ENCODE results near the gene GPRC6A. TPM values are rescaled to one million over a fixed set of nuclear protein-coding genes. Genes with fewer than 3 reads are reported as not detected.

The GPRC6A gene
- total and polyA plus RNA-seq, 10 donors, result not detected

- Histone ChIP-seq H3K27me3 (replicated peaks in 1 of 7) (peaks cover 0 to 72% (median 30%) of the 10 kb centered on the region in 7 donors), H3K27ac (no peak overlapping the region), H3K4me1 (peaks cover 0 to 15% (median 11%) of the 10 kb centered on the region in 6 donors), H3K4me3 (peak overlapping the region in 1 of 8 donors; percentile 22), H3K36me3 (no peaks in the 10 kb centered on the region), H3K9me3 (peaks cover 0 to 11% (median 0%) of the 10 kb centered on the region in 8 donors)
- no peak for DNase-seq
- TF ChIP-seq POLR2A (IDR thresholded peaks at IDR 0.05) (no peak), POLR2AphosphoS5 (IDR thresholded peaks at IDR 0.05) (no peak), CTCF (IDR thresholded peaks at IDR 0.05 in 8 of 11, conservative IDR thresholded peaks at IDR 0.05 in 3 of 11) (no peak)
- WGBS, 5 donors, result 26 to 30% (median 28%) methylated on average over 8 of the region's 8 CpGs
- intact Hi-C loops (cut with DNase I; ENCODE audit: low total_unique reads), result no loop called here
These were observed 47.2 kb upstream of the GPRC6A start for GRCh38 chr6:116876107-116876506.

- intact Hi-C loops (cut with DNase I; ENCODE audit: low total_unique reads), result no loop called here
- H3K4me3 ChIP-seq, result no peak overlapping the region
- no peak overlapping the region for H3K27ac ChIP-seq
- 89 to 96% (median 93%) methylated on average over 4 of the region's 4 CpGs for WGBS, 5 donors
- H3K36me3 ChIP-seq, result no peaks in the 10 kb centered on the region
- no peak for DNase-seq
- TF ChIP-seq CTCF (IDR thresholded peaks at IDR 0.05 in 8 of 11, conservative IDR thresholded peaks at IDR 0.05 in 3 of 11) (no peak), POLR2AphosphoS5 (IDR thresholded peaks at IDR 0.05) (no peak), POLR2A (IDR thresholded peaks at IDR 0.05) (no peak)
- peaks cover 0 to 11% (median 0%) of the 10 kb centered on the region in 8 donors for H3K9me3 ChIP-seq
- H3K4me1 ChIP-seq, result peaks cover 0 to 15% (median 11%) of the 10 kb centered on the region in 6 donors
- H3K27me3 ChIP-seq (replicated peaks in 1 of 7), result peaks cover 0 to 55% (median 21%) of the 10 kb centered on the region in 7 donors
These were observed 43.9 kb upstream of the GPRC6A start for GRCh38 chr6:116872771-116873170.

- TF ChIP-seq POLR2A (IDR thresholded peaks at IDR 0.05), result no peak
- TF ChIP-seq CTCF (IDR thresholded peaks at IDR 0.05 in 8 of 11, conservative IDR thresholded peaks at IDR 0.05 in 3 of 11), result no peak
- no peak for TF ChIP-seq POLR2AphosphoS5 (IDR thresholded peaks at IDR 0.05)
- 76 to 90% (median 85%) methylated on average over 3 of the region's 3 CpGs for WGBS, 5 donors
- H3K27me3 ChIP-seq (replicated peaks in 1 of 7), result no peaks in the 10 kb centered on the region
- no peaks in the 10 kb centered on the region for H3K4me1 ChIP-seq
- no peaks in the 10 kb centered on the region for H3K9me3 ChIP-seq
- H3K27ac ChIP-seq, result no peak overlapping the region
- H3K36me3 ChIP-seq, result no peaks in the 10 kb centered on the region
- no peak for DNase-seq
- no peak overlapping the region for H3K4me3 ChIP-seq
- intact Hi-C loops (cut with DNase I; ENCODE audit: low total_unique reads), result no loop called here
These were observed 37.5 kb upstream of the GPRC6A start for GRCh38 chr6:116866281-116866871.

GRCh38 chr6:116859264-116859663 lies 30.4 kb upstream of the GPRC6A start:
- H3K4me3 ChIP-seq, result no peak overlapping the region
- no peak overlapping the region for H3K27ac ChIP-seq
- TF ChIP-seq POLR2AphosphoS5 (IDR thresholded peaks at IDR 0.05) (no peak), POLR2A (IDR thresholded peaks at IDR 0.05) (no peak)
- H3K4me1 ChIP-seq, result no peaks in the 10 kb centered on the region
- intact Hi-C loops (cut with DNase I; ENCODE audit: low total_unique reads), result no loop called here
- no peaks in the 10 kb centered on the region for H3K27me3 ChIP-seq (replicated peaks in 1 of 7)
- H3K36me3 ChIP-seq, result no peaks in the 10 kb centered on the region
- DNase-seq, result no peak
- H3K9me3 ChIP-seq, result peaks cover 4 to 58% (median 44%) of the 10 kb centered on the region in 8 donors

All from spleen (tissue), 11 donors.